WTC11 (cell line): ENCODE measurements around the gene CFAP58. TPM values are rescaled to one million over a fixed set of nuclear protein-coding genes. Genes with fewer than 3 reads are reported as not detected.

Source experiments
- ATAC-seq: fragments of 200-7000 bp; cut with Tn5 transposase; 2 replicates; pipeline ENCODE4 v1.10.0; 2021; ENCODE audit warnings: mild to moderate bottlenecking, moderate library complexity
- CTCF ChIA-PET: fragments of 300-600 bp; sonication (Branson Sonifier 250); formaldehyde crosslinking; loops from one replicate; lab custom pipeline; 2021; ENCODE audit warnings: antibody characterized with exemption; lab: Charles Lee
- POLR2A ChIA-PET: fragments of 350-600 bp; sonication (Branson Sonifier 250); formaldehyde crosslinking; loops from one replicate; lab custom pipeline; 2021; ENCODE audit warnings: antibody characterized with exemption; lab: Charles Lee
- DNase-seq: peaks from one replicate; pipeline ENCODE4 v3.0.0; 2021; ENCODE audit warnings: low spot score
- H3K27ac Mint-ChIP-seq: 2 replicates; pipeline ENCODE4 v1.8.0; 2021; ENCODE audit warnings: mixed read lengths
- H3K27me3 Mint-ChIP-seq: 2 replicates; pipeline ENCODE4 v1.8.0; 2021; ENCODE audit warnings: low read depth, mild to moderate bottlenecking, moderate library complexity, mixed read lengths
- H3K36me3 Mint-ChIP-seq: 2 replicates; pipeline ENCODE4 v1.8.0; 2021; ENCODE audit warnings: mixed read lengths
- H3K4me1 Mint-ChIP-seq: 2 replicates; pipeline ENCODE4 v1.8.0; 2022; ENCODE audit warnings: mixed read lengths
- H3K4me3 Mint-ChIP-seq: 2 replicates; pipeline ENCODE4 v1.8.0; 2021; ENCODE audit warnings: mild to moderate bottlenecking, moderate library complexity, mixed read lengths
- H3K9me3 Mint-ChIP-seq: 2 replicates; pipeline ENCODE4 v1.8.0; 2021; ENCODE audit warnings: mixed read lengths
- ATF2 ChIP-seq: sonication (generic); formaldehyde crosslinking; IDR thresholded peaks from 2 replicates; pipeline ENCODE4 v1.8.1; 2022; ENCODE audit warnings: low read depth, missing genetic modification reagents, borderline replicate concordance
- ATF3 ChIP-seq: sonication (generic); formaldehyde crosslinking; conservative IDR thresholded peaks from 2 replicates; pipeline ENCODE4 v1.8.1; 2022; ENCODE audit warnings: mild to moderate bottlenecking, missing genetic modification reagents
- CREB1 ChIP-seq: sonication (generic); formaldehyde crosslinking; IDR thresholded peaks from 2 replicates; pipeline ENCODE4 v1.8.0; 2023; ENCODE audit warnings: mild to moderate bottlenecking, missing genetic modification reagents
- E2F1 ChIP-seq: sonication (generic); formaldehyde crosslinking; IDR thresholded peaks from 2 replicates; pipeline ENCODE4 v1.8.0; 2022; ENCODE audit warnings: mild to moderate bottlenecking, missing genetic modification reagents
- E2F5 ChIP-seq: sonication (generic); formaldehyde crosslinking; IDR thresholded peaks from 2 replicates; pipeline ENCODE4 v1.8.1; 2022; ENCODE audit warnings: mild to moderate bottlenecking, moderate library complexity, missing genetic modification reagents
- GABPB1 ChIP-seq: sonication (generic); formaldehyde crosslinking; IDR thresholded peaks from 2 replicates; pipeline ENCODE4 v1.8.1; 2023; ENCODE audit warnings: mild to moderate bottlenecking, missing genetic modification reagents
- HMGA2 ChIP-seq: fragments of 250-450 bp; sonication (Bioruptor Pico); IDR thresholded peaks from 2 replicates; pipeline ENCODE4 v1.4.0; 2021; ENCODE audit warnings: mild to moderate bottlenecking, moderate library complexity
- IRF2 ChIP-seq: sonication (generic); formaldehyde crosslinking; IDR thresholded peaks from 2 replicates; pipeline ENCODE4 v1.8.0; 2022; ENCODE audit warnings: low read depth, missing genetic modification reagents, borderline replicate concordance
- TCF7 ChIP-seq: sonication (generic); formaldehyde crosslinking; IDR thresholded peaks from 2 replicates; pipeline ENCODE4 v1.8.0; 2022; ENCODE audit warnings: mild to moderate bottlenecking, low read depth, missing genetic modification reagents, moderate library complexity
- TEAD4 ChIP-seq: sonication (generic); formaldehyde crosslinking; IDR thresholded peaks from 2 replicates; pipeline ENCODE4 v1.8.0; 2022; ENCODE audit warnings: mild to moderate bottlenecking, missing genetic modification reagents
- TP53 ChIP-seq: sonication (generic); formaldehyde crosslinking; IDR thresholded peaks from 2 replicates; pipeline ENCODE4 v1.8.1; 2023; ENCODE audit warnings: mild to moderate bottlenecking, missing genetic modification reagents
- ZNF512 ChIP-seq: sonication (generic); formaldehyde crosslinking; IDR thresholded peaks from 2 replicates; pipeline ENCODE4 v1.8.1; 2022; ENCODE audit warnings: missing genetic modification reagents, borderline replicate concordance
- total RNA-seq: library from RNA; stranded (reverse); gene quantifications from 3 replicates; pipeline ENCODE4 v1.2.3, GENCODE V29; 2021
- TF ChIP-seq, protein P1 (sequence below): sonication (generic); formaldehyde crosslinking; IDR thresholded peaks from 2 replicates; pipeline ENCODE4 v1.8.0; 2022; ENCODE audit warnings: mild to moderate bottlenecking, missing genetic modification reagents
- TF ChIP-seq, protein P2 (sequence below): sonication (generic); formaldehyde crosslinking; IDR thresholded peaks from 2 replicates; pipeline ENCODE4 v1.8.0; 2022; ENCODE audit warnings: mild to moderate bottlenecking, missing genetic modification reagents
- TF ChIP-seq, protein P3 (sequence below): sonication (generic); formaldehyde crosslinking; IDR thresholded peaks from 2 replicates; pipeline ENCODE4 v1.8.0; 2023; ENCODE audit warnings: missing genetic modification reagents
- TF ChIP-seq, protein P4 (sequence below): sonication (generic); formaldehyde crosslinking; IDR thresholded peaks from 2 replicates; pipeline ENCODE4 v1.8.1; 2023; ENCODE audit warnings: mild to moderate bottlenecking, missing genetic modification reagents

Gene CFAP58
- total RNA-seq, 1 experiment from 2014 or later = 1.0 TPM

GRCh38 chr10:104479906-104480593, 126.4 kb downstream of the CFAP58 start:
- no peak overlapping the region for H3K27ac Mint-ChIP-seq
- TF ChIP-seq GABPB1 (CRISPR knock-in tag) (no peak), ATF3 (no peak), ZNF512 (CRISPR knock-in tag) (no peak), E2F1 (CRISPR knock-in tag) (no peak), TEAD4 (CRISPR knock-in tag) (no peak), E2F5 (no peak), HMGA2 (CRISPR knock-in tag) (no peak), TCF7 (CRISPR knock-in tag) (no peak), TP53 (no peak), CREB1 (CRISPR knock-in tag) (no peak), IRF2 (CRISPR knock-in tag) (no peak), ATF2 (CRISPR knock-in tag) (no peak)
- TF ChIP-seq, protein P1, sequence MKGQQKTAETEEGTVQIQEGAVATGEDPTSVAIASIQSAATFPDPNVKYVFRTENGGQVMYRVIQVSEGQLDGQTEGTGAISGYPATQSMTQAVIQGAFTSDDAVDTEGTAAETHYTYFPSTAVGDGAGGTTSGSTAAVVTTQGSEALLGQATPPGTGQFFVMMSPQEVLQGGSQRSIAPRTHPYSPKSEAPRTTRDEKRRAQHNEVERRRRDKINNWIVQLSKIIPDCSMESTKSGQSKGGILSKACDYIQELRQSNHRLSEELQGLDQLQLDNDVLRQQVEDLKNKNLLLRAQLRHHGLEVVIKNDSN = no peak
- TF ChIP-seq, protein P2, sequence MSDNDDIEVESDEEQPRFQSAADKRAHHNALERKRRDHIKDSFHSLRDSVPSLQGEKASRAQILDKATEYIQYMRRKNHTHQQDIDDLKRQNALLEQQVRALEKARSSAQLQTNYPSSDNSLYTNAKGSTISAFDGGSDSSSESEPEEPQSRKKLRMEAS (CRISPR knock-in tag) = no peak
- TF ChIP-seq, protein P3, sequence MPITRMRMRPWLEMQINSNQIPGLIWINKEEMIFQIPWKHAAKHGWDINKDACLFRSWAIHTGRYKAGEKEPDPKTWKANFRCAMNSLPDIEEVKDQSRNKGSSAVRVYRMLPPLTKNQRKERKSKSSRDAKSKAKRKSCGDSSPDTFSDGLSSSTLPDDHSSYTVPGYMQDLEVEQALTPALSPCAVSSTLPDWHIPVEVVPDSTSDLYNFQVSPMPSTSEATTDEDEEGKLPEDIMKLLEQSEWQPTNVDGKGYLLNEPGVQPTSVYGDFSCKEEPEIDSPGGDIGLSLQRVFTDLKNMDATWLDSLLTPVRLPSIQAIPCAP (CRISPR knock-in tag) = no peak
- TF ChIP-seq, protein P4, sequence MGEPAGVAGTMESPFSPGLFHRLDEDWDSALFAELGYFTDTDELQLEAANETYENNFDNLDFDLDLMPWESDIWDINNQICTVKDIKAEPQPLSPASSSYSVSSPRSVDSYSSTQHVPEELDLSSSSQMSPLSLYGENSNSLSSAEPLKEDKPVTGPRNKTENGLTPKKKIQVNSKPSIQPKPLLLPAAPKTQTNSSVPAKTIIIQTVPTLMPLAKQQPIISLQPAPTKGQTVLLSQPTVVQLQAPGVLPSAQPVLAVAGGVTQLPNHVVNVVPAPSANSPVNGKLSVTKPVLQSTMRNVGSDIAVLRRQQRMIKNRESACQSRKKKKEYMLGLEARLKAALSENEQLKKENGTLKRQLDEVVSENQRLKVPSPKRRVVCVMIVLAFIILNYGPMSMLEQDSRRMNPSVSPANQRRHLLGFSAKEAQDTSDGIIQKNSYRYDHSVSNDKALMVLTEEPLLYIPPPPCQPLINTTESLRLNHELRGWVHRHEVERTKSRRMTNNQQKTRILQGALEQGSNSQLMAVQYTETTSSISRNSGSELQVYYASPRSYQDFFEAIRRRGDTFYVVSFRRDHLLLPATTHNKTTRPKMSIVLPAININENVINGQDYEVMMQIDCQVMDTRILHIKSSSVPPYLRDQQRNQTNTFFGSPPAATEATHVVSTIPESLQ (CRISPR knock-in tag) = no peak
- TF ChIP-seq, all 79 proteins: peak for 0
- DNase-seq (no peak), ATAC-seq (no peak)
- no peak overlapping the region for H3K4me3 Mint-ChIP-seq
- no peaks in the 10 kb centered on the region for H3K36me3 Mint-ChIP-seq
- H3K9me3 Mint-ChIP-seq = no peaks in the 10 kb centered on the region
- no peaks in the 10 kb centered on the region; the same call in 1 of the 2 replicates for H3K27me3 Mint-ChIP-seq
- ChIA-PET CTCF (no interaction called here), POLR2A (no interaction called here)
- H3K4me1 Mint-ChIP-seq = no peaks in the 10 kb centered on the region; the same call in 1 of the 2 replicates
